GM12878 (cell line): ENCODE results near the gene FAM50A. TPM values are rescaled to one million over a fixed set of nuclear protein-coding genes. Genes with fewer than 3 reads are reported as not detected.
A peak's percentile ranks its signal among the peaks of the same experiment; 100 is the strongest.

Source experiments
- ATF3 ChIP-seq: IDR thresholded peaks from 2 replicates; pipeline ENCODE4 v1.6.1; 2011; ENCODE audit warnings: low read depth, mild to moderate bottlenecking, low read length, moderate library complexity, borderline replicate concordance; ENCODE audit errors: extremely low read depth
- ATF7 ChIP-seq: fragments of 450-650 bp; IDR thresholded peaks from 2 replicates; pipeline ENCODE4 v1.6.1; 2016; ENCODE audit warnings: low read depth, mild to moderate bottlenecking
- CEBPB ChIP-seq, 2 experiments: fragments of 150-350 bp in 1 of 2; IDR thresholded peaks; 2 replicates each; pipeline ENCODE4 v1.6.1; 2012 to 2014; ENCODE audit warnings: low read depth in 2 of 2, low read length in 2 of 2, borderline replicate concordance in 1 of 2, inconsistent platforms in 1 of 2
- CHD4 ChIP-seq: fragments of 200-600 bp; sonication (generic); IDR thresholded peaks from 2 replicates; pipeline ENCODE4 v1.6.1; 2016; ENCODE audit warnings: mild to moderate bottlenecking
- CREM ChIP-seq: IDR thresholded peaks from 2 replicates; pipeline ENCODE4 v1.6.1; 2014; ENCODE audit warnings: antibody characterized with exemption, low read depth
- CTCF ChIP-seq, 3 experiments: IDR thresholded peaks in 2 of 3; conservative IDR thresholded peaks in 1 of 3; 2 replicates each; pipeline ENCODE4 v1.5.1; 2011; ENCODE audit warnings: low read depth in 3 of 3, low read length in 3 of 3, mild to moderate bottlenecking in 3 of 3, control low read depth in 2 of 3, moderate library complexity in 2 of 3, inconsistent platforms in 1 of 3, mixed read lengths in 1 of 3; ENCODE audit not compliant: control insufficient read depth in 2 of 3, insufficient read depth in 1 of 3; ENCODE audit errors: extremely low read depth in 1 of 3
- EED ChIP-seq: sonication (generic); IDR thresholded peaks from 2 replicates; pipeline ENCODE4 v1.6.1; 2016; ENCODE audit warnings: antibody characterized with exemption, low read depth
- JUND ChIP-seq: IDR thresholded peaks from 2 replicates; pipeline ENCODE4 v1.6.1; 2012; ENCODE audit warnings: low read depth, mild to moderate bottlenecking, low read length, improper control_type of control experiment, moderate library complexity
- KAT2A ChIP-seq: conservative IDR thresholded peaks from 2 replicates; pipeline ENCODE4 v1.6.1; 2011; ENCODE audit warnings: low read depth, low read length; ENCODE audit not compliant: control insufficient read depth
- KDM1A ChIP-seq: fragments of 200-600 bp; sonication (generic); IDR thresholded peaks from 2 replicates; pipeline ENCODE4 v1.6.1; 2016; ENCODE audit warnings: borderline replicate concordance
- MEF2B ChIP-seq: fragments of 450-650 bp; IDR thresholded peaks from 2 replicates; pipeline ENCODE4 v1.6.1; 2018; ENCODE audit warnings: mild to moderate bottlenecking, moderate library complexity; ENCODE audit not compliant: partially characterized antibody, poor library complexity, severe bottlenecking
- NR2C2 ChIP-seq: IDR thresholded peaks from 2 replicates; pipeline ENCODE4 v1.6.1; 2011; ENCODE audit warnings: borderline replicate concordance, low read depth; ENCODE audit not compliant: control insufficient read depth, insufficient read length
- POLR2AphosphoS2 ChIP-seq: IDR thresholded peaks from 2 replicates; pipeline ENCODE4 v1.6.1; 2011; ENCODE audit warnings: low read depth, mild to moderate bottlenecking, low read length, improper control_type of control experiment, moderate library complexity
- POU2F2 ChIP-seq: IDR thresholded peaks from 3 replicates; pipeline ENCODE4 v1.6.1; 2011; ENCODE audit warnings: low read depth, mild to moderate bottlenecking, low read length, borderline replicate concordance
- SMARCA5 ChIP-seq: fragments of 450-650 bp; IDR thresholded peaks from 2 replicates; pipeline ENCODE4 v1.6.1; 2017; ENCODE audit warnings: mild to moderate bottlenecking
- TAF1 ChIP-seq: IDR thresholded peaks from 2 replicates; pipeline ENCODE4 v1.6.1; 2011; ENCODE audit warnings: mild to moderate bottlenecking, low read depth, low read length, borderline replicate concordance
- TCF12 ChIP-seq: IDR thresholded peaks from 2 replicates; pipeline ENCODE4 v1.6.1; 2011; ENCODE audit warnings: low read depth, mild to moderate bottlenecking, low read length
- ZNF592 ChIP-seq: fragments of 450-650 bp; IDR thresholded peaks from 2 replicates; pipeline ENCODE4 v1.6.1; 2017; ENCODE audit warnings: mild to moderate bottlenecking, moderate library complexity
- ZNF687 ChIP-seq: fragments of 450-650 bp; IDR thresholded peaks from 2 replicates; pipeline ENCODE4 v1.6.1; 2017; ENCODE audit warnings: mild to moderate bottlenecking, moderate library complexity
- polyA plus RNA-seq, 11 experiments: library from polyadenylated mRNA; depleted of rRNA in 4 of 11; unstranded in 6 of 11; stranded (reverse) in 5 of 11; fragments of >200 nt; fragmentation: Nextera tagmentation in 4 of 11; fragmentation: Illumina TruSeq in 1 of 11; extraction: Ambion mirVana in 4 of 11; extraction: Trizol in 1 of 11; gene quantifications; 1 replicate in 1 of 11; 2 replicates in 10 of 11; pipeline versions ENCODE4 v1.2.1 to v1.2.3, GENCODE V29; 2011 to 2016; ENCODE audit warnings: inconsistent platforms in 2 of 11, missing spikeins in 2 of 11, low read depth in 1 of 11
- total RNA-seq, 4 experiments: library from RNA; depleted of rRNA in 3 of 4; stranded (reverse); fragments of >200 nt in 3 of 4; fragmentation: Illumina TruSeq in 1 of 4; extraction: Trizol in 1 of 4; gene quantifications; 2 replicates each; pipeline versions ENCODE4 v1.2.1 to v1.2.3, GENCODE V29; 2013 to 2021

FAM50A gene
- total and polyA plus RNA-seq, 10 of the 15 experiments (the other 5 are each of a cell fraction or from before 2014, with no cell fraction given) = 4.2 to 46.7 (median 34.6) TPM

- no peak for TF ChIP-seq NR2C2
- peak; percentile 90 for TF ChIP-seq POLR2AphosphoS2
- TF ChIP-seq KDM1A = no peak
- TF ChIP-seq TAF1 = no peak
- TF ChIP-seq CEBPB (IDR thresholded peaks at IDR 0.05; ENCODE audit: borderline replicate concordance in 1 of 2, low read depth in 2 of 2, low read length in 2 of 2) = 0 out of 4 replicates have a peak, but pooled peaks of 1 of the 2 experiments have one; percentile 12
- TF ChIP-seq TCF12 = no peak
- no peak for TF ChIP-seq KAT2A
- TF ChIP-seq POU2F2 = peak; percentile 28; the same call in 2 of the 3 replicates
- no peak for TF ChIP-seq ATF7
- no peak for TF ChIP-seq SMARCA5
- no peak for TF ChIP-seq ZNF687
- no peak for TF ChIP-seq CHD4
- TF ChIP-seq MEF2B = no peak
- TF ChIP-seq JUND = no peak
- no peak for TF ChIP-seq ZNF592
- no peak for TF ChIP-seq CREM
- no peak for TF ChIP-seq EED
- no peak for TF ChIP-seq CTCF (IDR thresholded peaks at IDR 0.05 in 2 of 3, conservative IDR thresholded peaks at IDR 0.05 in 1 of 3; ENCODE audit: control insufficient read depth in 2 of 3, extremely low read depth in 1 of 3, insufficient read depth in 1 of 3, low read depth in 3 of 3, low read length in 3 of 3)
- TF ChIP-seq ATF3 = no peak
These were observed 42.7 kb upstream of the FAM50A start (continued) for GRCh38 chrX:154401045-154401799.
